ENCODE data around the gene CMTM2.

The CMTM2 gene

DNA sequence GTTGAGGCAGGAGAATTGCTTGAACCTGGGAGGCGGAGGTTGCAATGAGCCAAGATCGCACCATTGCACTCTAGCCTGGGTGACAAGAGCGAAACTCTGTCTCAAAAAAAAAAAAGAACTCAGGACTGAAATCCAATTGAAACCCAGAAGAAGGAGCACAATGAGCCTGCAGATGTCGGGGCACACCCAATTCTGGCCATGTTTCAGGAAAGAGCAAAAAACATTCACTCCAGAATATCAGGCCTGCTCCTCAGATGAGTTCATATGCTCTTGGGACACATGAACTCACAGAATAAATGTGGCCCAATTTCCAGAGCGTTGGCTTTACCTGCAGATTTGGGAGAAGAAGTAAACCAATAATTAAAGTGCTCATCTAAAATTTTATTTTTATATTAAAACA is 3.0 kb upstream of the CMTM2 start:
- no peak for ATAC-seq (ENCODE audit: low read depth)
- no peaks in the 10 kb centered on the region for H3K36me3 ChIP-seq (ENCODE audit: low read depth)
- DNase-seq (ENCODE audit: low spot score): no peak
- H3K4me1 ChIP-seq (ENCODE audit: insufficient read depth, poor library complexity, severe bottlenecking): peaks cover 12% of the 10 kb centered on the region
- H3K4me3 ChIP-seq (ENCODE audit: severe bottlenecking): no peak overlapping the region
- no peak overlapping the region for H3K27ac ChIP-seq (ENCODE audit: poor library complexity, severe bottlenecking)
- TF ChIP-seq, protein P1, sequence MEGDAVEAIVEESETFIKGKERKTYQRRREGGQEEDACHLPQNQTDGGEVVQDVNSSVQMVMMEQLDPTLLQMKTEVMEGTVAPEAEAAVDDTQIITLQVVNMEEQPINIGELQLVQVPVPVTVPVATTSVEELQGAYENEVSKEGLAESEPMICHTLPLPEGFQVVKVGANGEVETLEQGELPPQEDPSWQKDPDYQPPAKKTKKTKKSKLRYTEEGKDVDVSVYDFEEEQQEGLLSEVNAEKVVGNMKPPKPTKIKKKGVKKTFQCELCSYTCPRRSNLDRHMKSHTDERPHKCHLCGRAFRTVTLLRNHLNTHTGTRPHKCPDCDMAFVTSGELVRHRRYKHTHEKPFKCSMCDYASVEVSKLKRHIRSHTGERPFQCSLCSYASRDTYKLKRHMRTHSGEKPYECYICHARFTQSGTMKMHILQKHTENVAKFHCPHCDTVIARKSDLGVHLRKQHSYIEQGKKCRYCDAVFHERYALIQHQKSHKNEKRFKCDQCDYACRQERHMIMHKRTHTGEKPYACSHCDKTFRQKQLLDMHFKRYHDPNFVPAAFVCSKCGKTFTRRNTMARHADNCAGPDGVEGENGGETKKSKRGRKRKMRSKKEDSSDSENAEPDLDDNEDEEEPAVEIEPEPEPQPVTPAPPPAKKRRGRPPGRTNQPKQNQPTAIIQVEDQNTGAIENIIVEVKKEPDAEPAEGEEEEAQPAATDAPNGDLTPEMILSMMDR (IDR thresholded peaks at IDR 0.05; ENCODE audit: poor library complexity, severe bottlenecking): no peak
- no peaks in the 10 kb centered on the region for H3K27me3 ChIP-seq (ENCODE audit: insufficient read depth, poor library complexity, severe bottlenecking)
- no peaks in the 10 kb centered on the region for H3K9me3 ChIP-seq (ENCODE audit: severe bottlenecking)

DNA sequence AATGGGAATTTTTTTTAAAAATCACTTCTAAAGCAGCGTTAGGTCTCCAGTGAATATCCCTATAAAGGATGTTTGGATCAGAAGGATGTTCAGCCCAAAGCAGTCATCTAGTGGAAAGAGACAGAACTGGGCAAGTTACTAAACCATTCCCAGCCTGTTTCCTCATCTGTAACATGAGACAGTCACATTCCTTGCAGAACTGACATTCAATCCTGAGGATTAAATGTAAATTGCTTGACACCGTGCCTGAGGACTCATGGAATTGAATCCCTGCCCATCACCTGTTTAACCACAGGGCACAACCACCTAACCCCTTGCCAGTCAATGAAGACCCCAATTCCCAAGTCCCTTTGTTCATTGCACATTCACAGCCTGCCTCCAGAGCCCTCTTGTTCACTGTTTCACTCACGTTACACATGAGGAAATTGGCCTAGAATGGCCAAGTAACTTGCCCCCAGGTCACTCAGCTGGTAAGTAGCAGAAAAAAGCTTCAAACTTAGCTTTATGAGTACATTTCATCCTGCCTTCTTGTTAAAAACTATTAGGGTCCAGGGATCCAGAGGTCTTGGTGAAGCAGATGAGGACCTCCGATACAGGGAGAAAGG is 1.4 kb downstream of the CMTM2 start:
- no peaks in the 10 kb centered on the region for H3K9me3 ChIP-seq (ENCODE audit: severe bottlenecking)
- H3K27ac ChIP-seq (ENCODE audit: poor library complexity, severe bottlenecking): peak overlapping the region; percentile 13
- H3K4me1 ChIP-seq (ENCODE audit: insufficient read depth, poor library complexity, severe bottlenecking): peaks cover 17% of the 10 kb centered on the region
- H3K4me3 ChIP-seq (ENCODE audit: severe bottlenecking): no peak overlapping the region
- H3K36me3 ChIP-seq (ENCODE audit: low read depth): no peaks in the 10 kb centered on the region
- H3K27me3 ChIP-seq (ENCODE audit: insufficient read depth, poor library complexity, severe bottlenecking): no peaks in the 10 kb centered on the region
- ATAC-seq (ENCODE audit: low read depth) (peak; percentile 99), DNase-seq (ENCODE audit: low spot score) (no peak)
- TF ChIP-seq, protein P1 (IDR thresholded peaks at IDR 0.05; ENCODE audit: poor library complexity, severe bottlenecking): peak; percentile 52

DNA sequence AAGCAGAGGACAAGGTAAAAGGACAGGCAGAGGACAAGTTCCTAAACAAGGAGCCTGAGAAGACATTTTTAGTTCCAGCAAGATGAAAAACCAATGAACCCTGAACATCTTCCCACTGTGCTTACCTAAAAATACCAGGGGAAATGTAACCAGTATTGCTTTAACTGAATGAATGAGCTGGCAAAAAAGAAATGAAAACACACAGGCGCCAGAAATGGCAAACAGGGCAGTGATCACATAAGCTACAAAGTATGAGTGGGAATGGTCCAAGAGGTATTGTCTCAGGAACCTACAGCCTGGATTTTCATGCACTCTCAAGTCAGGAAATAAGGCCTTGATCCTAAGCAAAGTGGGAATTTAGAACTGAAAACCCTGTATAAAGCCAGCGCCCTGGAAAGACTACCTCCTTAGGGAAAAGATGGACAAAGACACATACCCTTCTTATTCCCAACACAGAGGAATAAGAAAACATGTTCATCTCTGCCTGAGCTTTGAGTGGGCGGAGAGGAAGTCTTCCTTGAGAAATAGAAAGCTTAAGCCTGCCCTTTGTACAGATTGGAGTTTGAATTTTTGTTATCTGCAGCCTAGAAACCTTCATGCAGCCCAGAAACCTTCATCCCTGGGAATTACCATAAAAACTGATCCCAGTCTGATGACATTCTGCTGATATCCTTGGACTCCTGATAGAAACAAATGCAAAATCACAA is 2.1 kb downstream of the CMTM2 start:
- H3K9me3 ChIP-seq (ENCODE audit: severe bottlenecking): no peaks in the 10 kb centered on the region
- TF ChIP-seq, protein P1 (IDR thresholded peaks at IDR 0.05; ENCODE audit: poor library complexity, severe bottlenecking): no peak
- H3K36me3 ChIP-seq (ENCODE audit: low read depth): no peaks in the 10 kb centered on the region
- peaks cover 17% of the 10 kb centered on the region for H3K4me1 ChIP-seq (ENCODE audit: insufficient read depth, poor library complexity, severe bottlenecking)
- DNase-seq (ENCODE audit: low spot score) (no peak), ATAC-seq (ENCODE audit: low read depth) (no peak)
- no peaks in the 10 kb centered on the region for H3K27me3 ChIP-seq (ENCODE audit: insufficient read depth, poor library complexity, severe bottlenecking)
- no peak overlapping the region for H3K4me3 ChIP-seq (ENCODE audit: severe bottlenecking)
- peak overlapping the region; percentile 13 for H3K27ac ChIP-seq (ENCODE audit: poor library complexity, severe bottlenecking)

DNA sequence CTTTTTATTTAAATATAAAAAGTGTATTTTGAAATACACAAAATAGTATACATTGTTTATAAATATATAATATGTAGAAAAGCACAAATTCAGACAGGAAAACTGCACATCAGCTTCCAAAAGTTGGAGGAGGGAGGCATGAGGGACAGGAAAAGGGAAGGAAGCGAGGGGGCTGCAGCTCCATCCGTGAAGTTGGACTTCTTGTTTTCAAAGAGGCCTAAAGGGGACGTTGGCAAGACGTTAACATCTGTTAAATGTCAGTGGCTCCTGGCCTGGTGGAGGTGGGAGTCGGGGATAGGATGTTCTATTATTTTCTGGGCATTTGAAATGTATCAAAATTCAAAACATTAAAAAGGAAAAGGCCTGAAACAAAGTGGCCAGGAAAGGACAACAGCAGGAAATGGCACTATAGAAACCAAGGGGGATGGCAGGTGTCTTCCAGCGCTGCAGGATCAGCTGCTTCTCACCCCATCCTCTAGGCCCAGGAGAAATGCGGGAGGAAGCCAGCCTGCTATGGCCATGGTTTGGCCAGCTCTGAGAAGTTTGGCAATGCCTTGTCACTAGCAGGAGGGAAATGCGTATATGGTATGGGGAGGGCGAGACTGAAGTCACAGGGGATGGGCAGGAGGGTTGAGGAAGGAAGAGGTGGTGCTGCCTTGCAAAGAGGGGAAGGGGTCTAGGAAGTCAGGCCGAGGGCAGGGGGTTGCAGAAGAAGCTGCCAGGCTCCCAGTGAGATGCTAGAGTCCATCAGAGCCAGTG is 6.4 kb downstream of the CMTM2 start:
- TF ChIP-seq, protein P1 (IDR thresholded peaks at IDR 0.05; ENCODE audit: poor library complexity, severe bottlenecking): no peak
- DNase-seq (ENCODE audit: low spot score): no peak
- H3K4me1 ChIP-seq (ENCODE audit: insufficient read depth, poor library complexity, severe bottlenecking): peaks cover 11% of the 10 kb centered on the region
- no peak overlapping the region for H3K4me3 ChIP-seq (ENCODE audit: severe bottlenecking)
- no peaks in the 10 kb centered on the region for H3K9me3 ChIP-seq (ENCODE audit: severe bottlenecking)
- no peaks in the 10 kb centered on the region for H3K36me3 ChIP-seq (ENCODE audit: low read depth)
- no peak overlapping the region for H3K27ac ChIP-seq (ENCODE audit: poor library complexity, severe bottlenecking)
- no peak for ATAC-seq (ENCODE audit: low read depth)
- no peaks in the 10 kb centered on the region for H3K27me3 ChIP-seq (ENCODE audit: insufficient read depth, poor library complexity, severe bottlenecking)
